B cell (primary cell): Measurements from ENCODE around the gene TP53I13. TPM values are rescaled to one million over a fixed set of nuclear protein-coding genes. Genes with fewer than 3 reads are reported as not detected.

Experiments used
- ATAC-seq: fragments of 200-7000 bp; cut with Tn5 transposase; one replicate; pipeline ENCODE4 v1.10.0; 2021; ENCODE audit warnings: low read depth, mild to moderate bottlenecking, moderate number of reproducible peaks, moderate library complexity
- CTCF ChIA-PET: fragments of 350-600 bp; sonication (Branson Sonifier 250); formaldehyde crosslinking; loops from one replicate; lab custom pipeline; 2021; ENCODE audit warnings: antibody characterized with exemption, inconsistent platforms; lab: Charles Lee
- POLR2A ChIA-PET: fragments of 350-600 bp; sonication (Branson Sonifier 250); formaldehyde crosslinking; loops from one replicate; lab custom pipeline; 2021; ENCODE audit warnings: antibody characterized with exemption; lab: Charles Lee
- DNase-seq: peaks from one replicate; pipeline ENCODE4 v3.0.0; 2013
- H2AFZ ChIP-seq: 2 replicates; pipeline ENCODE4 v1.6.1; 2012; ENCODE audit warnings: mild to moderate bottlenecking, low read depth, low read length; ENCODE audit not compliant: insufficient read depth, poor library complexity, severe bottlenecking
- H3K27ac ChIP-seq, 2 donors: 1 replicate in 1 of 2; 2 replicates in 1 of 2; pipeline ENCODE4 v1.5.1; 2012 to 2013; ENCODE audit warnings: low read length in 2 of 2, mild to moderate bottlenecking in 2 of 2, moderate library complexity in 1 of 2
- H3K27me3 ChIP-seq, 4 experiments: fragments of 200-600 bp in 1 of 4; sonication (generic) in 1 of 4; replicated peaks in 1 of 4; 1 replicate in 2 of 4; 2 replicates in 2 of 4; pipeline versions ENCODE4 v1.6.1 to v1.7.0; 2013 to 2016; ENCODE audit warnings: low read length in 3 of 4, mild to moderate bottlenecking in 2 of 4, mixed read lengths in 1 of 4, moderate library complexity in 1 of 4; ENCODE audit not compliant: insufficient read depth in 4 of 4, control insufficient read depth in 3 of 4; ENCODE audit errors: control extremely low read depth in 1 of 4
- H3K36me3 ChIP-seq, 2 experiments: replicated peaks in 1 of 2; 1 replicate in 1 of 2; 2 replicates in 1 of 2; pipeline versions ENCODE4 v1.6.1 to v1.7.1; 2013; ENCODE audit warnings: low read length in 1 of 2; ENCODE audit not compliant: insufficient read depth in 2 of 2, control insufficient read depth in 1 of 2; ENCODE audit errors: control extremely low read depth in 1 of 2, extremely low read depth in 1 of 2
- H3K4me1 ChIP-seq, 2 donors: fragments of 200-600 bp in 1 of 2; sonication (generic) in 1 of 2; 1 replicate in 1 of 2; 2 replicates in 1 of 2; pipeline versions ENCODE4 v1.5.1 to v1.6.1; 2013 to 2017; ENCODE audit warnings: low read length in 2 of 2; ENCODE audit not compliant: control insufficient read depth in 2 of 2, insufficient read depth in 2 of 2
- H3K4me2 ChIP-seq: replicated peaks from 2 replicates; pipeline ENCODE3; 2012; ENCODE audit warnings: mild to moderate bottlenecking, low read depth, low read length; ENCODE audit not compliant: poor library complexity, severe bottlenecking
- H3K4me3 ChIP-seq, 5 experiments: fragments of 200-600 bp in 1 of 5; sonication (generic) in 1 of 5; 1 replicate in 3 of 5; 2 replicates in 2 of 5; pipeline versions ENCODE4 v1.5.1 to v1.7.0; 2011 to 2016; ENCODE audit warnings: low read length in 4 of 5, mild to moderate bottlenecking in 4 of 5, low read depth in 2 of 5, control low read depth in 1 of 5, moderate library complexity in 1 of 5; ENCODE audit not compliant: insufficient read depth in 1 of 5; ENCODE audit errors: control extremely low read depth in 1 of 5, extremely low read depth in 1 of 5
- H3K79me2 ChIP-seq: fragments of 200-600 bp; sonication (generic); one replicate; pipeline ENCODE4 v1.6.0; 2016; ENCODE audit warnings: low read length; ENCODE audit not compliant: control insufficient read depth, insufficient read depth
- H3K9ac ChIP-seq: fragments of 200-600 bp; sonication (generic); 2 replicates; pipeline ENCODE4 v1.6.1; 2017; ENCODE audit warnings: mild to moderate bottlenecking, low read length, moderate library complexity
- H3K9me3 ChIP-seq, 3 donors: one replicate each; pipeline versions ENCODE4 v1.6.1 to v1.7.1; 2013; ENCODE audit warnings: low read length in 2 of 3; ENCODE audit not compliant: control insufficient read depth in 2 of 3, insufficient read depth in 1 of 3; ENCODE audit errors: control extremely low read depth in 1 of 3
- H4K20me1 ChIP-seq: 2 replicates; pipeline ENCODE4 v1.6.0; 2012; ENCODE audit warnings: mild to moderate bottlenecking, low read length; ENCODE audit not compliant: insufficient read depth, control insufficient read depth, poor library complexity, severe bottlenecking
- H3K27ac Mint-ChIP-seq: one replicate; pipeline ENCODE4 v1.8.0; 2021; ENCODE audit warnings: mixed read lengths
- H3K27me3 Mint-ChIP-seq: one replicate; pipeline ENCODE4 v1.8.0; 2021; ENCODE audit warnings: mixed read lengths
- H3K4me1 Mint-ChIP-seq: one replicate; pipeline ENCODE4 v1.8.0; 2021; ENCODE audit warnings: mixed read lengths
- H3K4me3 Mint-ChIP-seq: one replicate; pipeline ENCODE4 v1.8.0; 2021; ENCODE audit warnings: mixed read lengths
- H3K9me3 Mint-ChIP-seq: one replicate; pipeline ENCODE4 v1.8.0; 2022; ENCODE audit warnings: mixed read lengths; ENCODE audit not compliant: insufficient read depth
- CTCF ChIP-seq: fragments of 200-600 bp; IDR thresholded peaks from one replicate; pipeline ENCODE4 v1.8.0; 2022; ENCODE audit warnings: antibody characterized with exemption, mild to moderate bottlenecking
- EZH2 ChIP-seq: IDR thresholded peaks from 2 replicates; pipeline ENCODE4 v1.6.1; 2012; ENCODE audit warnings: borderline replicate concordance, low read depth, mild to moderate bottlenecking, moderate library complexity, low read length; ENCODE audit not compliant: insufficient read depth, poor library complexity, severe bottlenecking
- WGBS: methylation state at CpG from one replicate; pipeline ENCODE4 v1.1.5; 2013; ENCODE audit warnings: missing lambda C conversion rate; ENCODE audit not compliant: insufficient coverage; 5-methylcytosine and 5-hydroxymethylcytosine counted together
- intact Hi-C: fragments of 100-400 bp; cut with micrococcal nuclease; formaldehyde crosslinking; loops from one replicate; pipeline ENCODE4 v1.10.0; 2022
- polyA plus RNA-seq: library from polyadenylated mRNA; depleted of rRNA; stranded (reverse); fragments of >200 nt; gene quantifications from 2 replicates; pipeline ENCODE4 v1.2.3, GENCODE V29; 2012
- total RNA-seq, 2 donors: library from RNA; stranded (reverse); fragments of 120-200 nt in 1 of 2; gene quantifications; 1 replicate in 1 of 2; 2 replicates in 1 of 2; pipeline versions ENCODE4 v1.2.3 to v1.2.4, GENCODE V29; 2013 to 2022

Gene TP53I13
- total and polyA plus RNA-seq, 2 donors (not counting 1 experiment from before 2014, with no cell fraction given), result 224 to 287 TPM

GRCh38 chr17:29592850-29593551 is 24.5 kb downstream of the TP53I13 start, which contains the start of gene ANKRD13B:
Gene ANKRD13B, plus strand, starts transcription at chr17:29593132. Its CDS starts 490 bp downstream, at chr17:29593622.
- no peaks in the 10 kb centered on the region for H3K27me3 Mint-ChIP-seq
- DNase-seq, result peak; percentile 63
- peak within 1 kb of the TSS in 4 of 5 experiments; percentile 45 to 72 (median 62) for H3K4me3 ChIP-seq
- no peak for TF ChIP-seq CTCF
- no peak for TF ChIP-seq EZH2
- peaks cover 0 to 2% (median 0%) of the 10 kb centered on the region in 3 donors for H3K9me3 ChIP-seq
- no peak within 1 kb of the TSS for H3K27ac ChIP-seq
- peak within 1 kb of the TSS; percentile 85 for H3K9ac ChIP-seq
- no peaks in the 10 kb centered on the region for H3K36me3 ChIP-seq
- peak within 1 kb of the TSS; percentile 46 for H3K27ac Mint-ChIP-seq
- ChIA-PET CTCF (interaction anchor here (1.1 to 4.7 kb wide), 17 partner anchors 9 to 448 kb away, joined by 3 to 126 read pairs (median 9); partner anchors contain the start of genes ABHD15 and TP53I13), POLR2A (interaction anchor here (0.6 to 3.0 kb wide), 4 partner anchors 8 to 25 kb away, joined by 3 to 18 read pairs (median 4); partner anchors contain the start of gene TP53I13)
- H3K27me3 ChIP-seq, result peaks cover 0 to 7% (median 2%) of the 10 kb centered on the region in 4 experiments
- H4K20me1 ChIP-seq, result peaks cover 6% of the 10 kb centered on the region
- peak within 1 kb of the TSS; percentile 99 for H3K4me2 ChIP-seq
- WGBS, result under 1% methylated on average over 96 of the region's 96 CpGs
- intact Hi-C loops, result loop anchor here (5.0 kb wide), 1 partner anchor 169 kb away; no protein-coding TSS in a partner anchor
- H3K4me3 Mint-ChIP-seq, result peak within 1 kb of the TSS; percentile 91
- peaks cover 43 to 50% of the 10 kb centered on the region in 2 donors for H3K4me1 ChIP-seq
- no peak for ATAC-seq
- peaks cover 42% of the 10 kb centered on the region for H3K4me1 Mint-ChIP-seq
- H2AFZ ChIP-seq, result peak within 1 kb of the TSS; percentile 99
- no peaks in the 10 kb centered on the region for H3K9me3 Mint-ChIP-seq
- peaks cover 20% of the 10 kb centered on the region for H3K79me2 ChIP-seq
